Lung (tissue), 12 donors: ENCODE results near the gene ZNF654. TPM values are rescaled to one million over a fixed set of nuclear protein-coding genes. Genes with fewer than 3 reads are reported as not detected.

Experiments
- ATAC-seq: fragments of 200-7000 bp; cut with Tn5 transposase; one replicate; pipeline ENCODE4 v1.9.1; 2020; ENCODE audit warnings: moderate number of reproducible peaks; ENCODE audit not compliant: insufficient read depth, low FRiP score
- DNase-seq, 3 donors: peaks; one replicate each; pipeline ENCODE4 v3.0.0-alpha.2; 2013 to 2017
- H3K27ac ChIP-seq, 2 donors: one replicate each; pipeline ENCODE4 v1.5.1; 2013; ENCODE audit warnings: mild to moderate bottlenecking in 2 of 2, moderate library complexity in 2 of 2, control low read depth in 1 of 2, inconsistent platforms in 1 of 2, low read depth in 1 of 2, low read length in 1 of 2
- H3K27me3 ChIP-seq, 3 donors: one replicate each; pipeline ENCODE4 v1.5.1; 2013; ENCODE audit warnings: low read length in 2 of 3; ENCODE audit not compliant: control insufficient read depth in 3 of 3, insufficient read depth in 3 of 3
- H3K36me3 ChIP-seq, 4 donors: one replicate each; pipeline ENCODE4 v1.5.1; 2013; ENCODE audit warnings: low read length in 4 of 4, mild to moderate bottlenecking in 1 of 4, moderate library complexity in 1 of 4; ENCODE audit not compliant: control insufficient read depth in 4 of 4, insufficient read depth in 4 of 4
- H3K4me1 ChIP-seq, 5 donors: one replicate each; pipeline ENCODE4 v1.5.1; 2013; ENCODE audit warnings: low read length in 5 of 5, mild to moderate bottlenecking in 2 of 5, moderate library complexity in 1 of 5; ENCODE audit not compliant: control insufficient read depth in 5 of 5, insufficient read depth in 5 of 5
- H3K4me3 ChIP-seq: one replicate; pipeline ENCODE4 v1.5.1; 2013; ENCODE audit warnings: mild to moderate bottlenecking, control low read depth, moderate library complexity
- H3K9ac ChIP-seq, 2 donors: one replicate each; pipeline ENCODE4 v1.5.1; 2013; ENCODE audit warnings: low read length in 2 of 2, control low read depth in 1 of 2; ENCODE audit not compliant: insufficient read depth in 1 of 2
- H3K9me3 ChIP-seq, 4 donors: one replicate each; pipeline ENCODE4 v1.5.1; 2013; ENCODE audit warnings: low read length in 3 of 4, mild to moderate bottlenecking in 1 of 4, moderate library complexity in 1 of 4; ENCODE audit not compliant: control insufficient read depth in 4 of 4, insufficient read depth in 3 of 4
- CTCF ChIP-seq: IDR thresholded peaks from 2 replicates; pipeline ENCODE4 v1.5.1; 2012; ENCODE audit warnings: mild to moderate bottlenecking; ENCODE audit errors: control extremely low read depth, extremely low read depth
- WGBS, 2 donors: extraction: QIAGEN DNeasy Blood & Tissue Kit; methylation state at CpG; one replicate each; pipeline ENCODE4 v1.1.7; 2013; 5-methylcytosine and 5-hydroxymethylcytosine counted together
- polyA plus RNA-seq, 2 donors: library from polyadenylated mRNA; stranded (reverse); fragments of 200-250 nt; gene quantifications; one replicate each; pipeline ENCODE4 v1.2.1, GENCODE V29; 2013
- total RNA-seq, 2 donors: library from RNA; depleted of rRNA in 1 of 2; stranded (reverse); fragments of >200 nt in 1 of 2; gene quantifications; one replicate each; pipeline ENCODE4 v1.2.1, GENCODE V29; 2014 to 2021
- donor health status: control.
- donor health status: control.
- donor health status: Bipolar disorder and iron deficiency.
- donor health status: healthy.
- donor health status: DM: yes; HTN: yes; CAD: no.

The ZNF654 gene
- total and polyA plus RNA-seq, 4 donors, result 3.1 to 35.4 (median 7.4) TPM

GRCh38 chr3:88078932-88079331 lies 19.9 kb downstream of the ZNF654 start:
- Histone ChIP-seq H3K9me3 (peaks cover 0 to 1% (median 0%) of the 10 kb centered on the region in 4 donors), H3K4me3 (no peak overlapping the region), H3K4me1 (peaks cover 0 to 14% (median 7%) of the 10 kb centered on the region in 5 donors), H3K9ac (no peak overlapping the region), H3K27me3 (no peaks in the 10 kb centered on the region), H3K27ac (no peak overlapping the region), H3K36me3 (peaks cover 0 to 8% (median 2%) of the 10 kb centered on the region in 4 donors)
- DNase-seq (no peak), ATAC-seq (no peak)
- 99% methylated on average over 3 of the region's 3 CpGs for WGBS, 2 donors
- TF ChIP-seq CTCF, result no peak

- Histone ChIP-seq H3K9me3 (peaks cover 0 to 1% (median 0%) of the 10 kb centered on the region in 4 donors), H3K36me3 (peaks cover 0 to 16% (median 7%) of the 10 kb centered on the region in 4 donors), H3K27ac (no peak overlapping the region), H3K9ac (no peak overlapping the region), H3K4me1 (peaks cover 0 to 14% (median 0%) of the 10 kb centered on the region in 5 donors), H3K4me3 (no peak overlapping the region), H3K27me3 (no peaks in the 10 kb centered on the region)
- ATAC-seq (no peak), DNase-seq (no peak)
- TF ChIP-seq CTCF, result no peak
- WGBS, 2 donors, result 79% methylated on average over 2 of the region's 2 CpGs
These were observed 23.8 kb downstream of the ZNF654 start for GRCh38 chr3:88082854-88083253.

DNA sequence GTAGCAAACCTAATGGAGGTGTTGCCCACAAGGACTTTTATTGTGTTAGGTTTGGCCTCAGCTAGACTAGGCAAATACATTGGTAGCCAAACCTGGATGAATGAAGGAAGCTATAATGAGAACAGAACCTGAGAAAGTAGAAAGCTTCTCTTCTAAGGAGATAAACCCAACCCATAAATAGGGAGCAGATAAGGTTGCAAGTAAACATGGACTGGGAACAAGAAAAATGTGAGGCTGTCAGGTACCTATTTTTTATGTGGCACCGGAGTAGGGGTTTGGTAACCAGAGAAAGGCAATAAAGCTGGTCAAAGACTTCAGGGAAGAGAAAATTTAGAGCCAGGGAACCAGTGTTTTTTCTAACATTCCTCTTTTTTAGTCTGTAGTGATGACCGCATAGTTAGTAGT lies 25.0 kb downstream of the ZNF654 start:
- ATAC-seq, result no peak
- Histone ChIP-seq H3K27ac (no peak overlapping the region), H3K36me3 (peaks cover 0 to 17% (median 8%) of the 10 kb centered on the region in 4 donors), H3K27me3 (no peaks in the 10 kb centered on the region), H3K4me1 (peaks cover 0 to 14% (median 0%) of the 10 kb centered on the region in 5 donors), H3K9me3 (peaks cover 0 to 1% (median 0%) of the 10 kb centered on the region in 4 donors), H3K9ac (no peak overlapping the region), H3K4me3 (no peak overlapping the region)
- 97 to 99% methylated on average over 2 of the region's 2 CpGs for WGBS, 2 donors
- TF ChIP-seq CTCF, result no peak
- no peak for DNase-seq

GRCh38 chr3:88090681-88091080 lies 31.6 kb downstream of the ZNF654 start:
- Histone ChIP-seq H3K36me3 (peaks cover 0 to 20% (median 6%) of the 10 kb centered on the region in 4 donors), H3K4me3 (no peak overlapping the region), H3K9me3 (no peaks in the 10 kb centered on the region), H3K9ac (no peak overlapping the region), H3K27me3 (no peaks in the 10 kb centered on the region), H3K27ac (no peak overlapping the region), H3K4me1 (peaks cover 0 to 3% (median 0%) of the 10 kb centered on the region in 5 donors)
- 79 to 84% methylated on average over 4 of the region's 4 CpGs for WGBS, 2 donors
- ATAC-seq (no peak), DNase-seq (no peak)
- TF ChIP-seq CTCF, result no peak
